Measurements from ENCODE around the gene SYNDIG1.

The SYNDIG1 gene

DNA sequence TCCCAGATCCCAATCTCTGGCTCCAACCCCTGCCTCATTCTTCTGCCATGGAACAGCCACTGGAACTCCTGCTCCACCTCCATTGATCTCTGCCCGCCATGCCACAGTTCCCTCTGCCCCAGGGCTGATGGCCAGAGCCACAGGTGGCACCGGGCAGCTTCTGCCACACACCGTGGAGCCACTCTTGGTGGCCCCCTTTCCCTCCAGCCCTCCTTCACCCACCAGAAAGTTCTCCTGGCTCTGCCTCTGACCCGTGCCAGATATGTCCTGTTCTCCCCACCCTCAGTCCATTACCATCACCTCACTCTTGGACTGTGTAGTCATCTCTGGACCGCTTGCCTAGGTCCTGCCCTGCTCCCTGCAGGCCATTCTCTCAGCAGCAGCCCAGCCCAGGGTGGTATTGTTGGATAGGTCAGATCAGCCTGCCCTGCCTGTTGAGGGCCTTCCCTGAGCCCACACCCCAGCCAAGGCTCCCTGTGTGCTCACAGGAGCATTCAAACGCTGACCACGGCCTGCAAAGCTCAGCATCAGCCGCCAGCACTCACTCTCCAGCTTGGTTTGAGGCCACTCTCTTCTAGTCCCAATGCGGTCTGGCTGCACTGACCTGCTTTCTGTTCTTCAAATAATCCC lies 16.8 kb upstream of the SYNDIG1 start:
- H3K9me3 Mint-ChIP-seq: no peaks in the 10 kb centered on the region
- intact Hi-C loops (cut with micrococcal nuclease): no loop called here
- no peaks in the 10 kb centered on the region for H3K27me3 Mint-ChIP-seq
- no peaks in the 10 kb centered on the region for H3K36me3 Mint-ChIP-seq (ENCODE audit: low read depth)
- H3K4me1 Mint-ChIP-seq (ENCODE audit: low read depth): peaks cover 5% of the 10 kb centered on the region
- H3K27ac Mint-ChIP-seq: no peak overlapping the region
- no peak overlapping the region for H3K4me3 Mint-ChIP-seq

DNA sequence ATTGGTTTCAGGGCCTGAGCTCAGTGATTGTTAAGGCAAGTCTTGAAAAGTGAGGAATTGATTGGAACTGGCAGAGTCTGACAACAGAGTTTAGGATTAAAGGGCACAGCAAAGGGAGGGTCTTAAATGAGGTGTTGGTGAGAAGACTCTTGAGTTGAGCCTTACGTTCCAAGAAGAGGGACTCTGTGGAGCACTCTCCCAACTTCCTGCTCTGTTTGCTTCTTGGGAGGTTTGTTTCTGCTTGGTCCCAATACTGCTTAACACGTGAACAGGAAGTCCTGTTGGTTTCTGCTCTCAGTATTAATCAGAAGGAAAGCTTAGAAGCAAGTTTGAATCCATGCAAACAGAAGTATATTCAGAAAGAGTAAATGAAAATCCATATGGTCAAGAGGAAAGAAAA lies 15.6 kb upstream of the SYNDIG1 start:
- H3K27me3 Mint-ChIP-seq: no peaks in the 10 kb centered on the region
- no peaks in the 10 kb centered on the region for H3K36me3 Mint-ChIP-seq (ENCODE audit: low read depth)
- peaks cover 5% of the 10 kb centered on the region for H3K4me1 Mint-ChIP-seq (ENCODE audit: low read depth)
- no peak overlapping the region for H3K4me3 Mint-ChIP-seq
- H3K9me3 Mint-ChIP-seq: no peaks in the 10 kb centered on the region
- no peak overlapping the region for H3K27ac Mint-ChIP-seq
- intact Hi-C loops (cut with micrococcal nuclease): no loop called here

- peaks cover 5% of the 10 kb centered on the region for H3K4me1 Mint-ChIP-seq (ENCODE audit: low read depth)
- H3K9me3 Mint-ChIP-seq: no peaks in the 10 kb centered on the region
- no peaks in the 10 kb centered on the region for H3K36me3 Mint-ChIP-seq (ENCODE audit: low read depth)
- H3K4me3 Mint-ChIP-seq: no peak overlapping the region
- no peaks in the 10 kb centered on the region for H3K27me3 Mint-ChIP-seq
- H3K27ac Mint-ChIP-seq: no peak overlapping the region
- intact Hi-C loops (cut with micrococcal nuclease): no loop called here
Measured at GRCh38 chr20:24455081-24455480, 14.3 kb upstream of the SYNDIG1 start.

- Mint-ChIP-seq H3K9me3 (no peaks in the 10 kb centered on the region), H3K27me3 (no peaks in the 10 kb centered on the region), H3K36me3 (ENCODE audit: low read depth) (no peaks in the 10 kb centered on the region), H3K4me1 (ENCODE audit: low read depth) (peaks cover 5% of the 10 kb centered on the region), H3K4me3 (no peak overlapping the region), H3K27ac (no peak overlapping the region)
- intact Hi-C loops (cut with micrococcal nuclease): no loop called here
Measured at GRCh38 chr20:24456398-24456781, 13.0 kb upstream of the SYNDIG1 start.

DNA sequence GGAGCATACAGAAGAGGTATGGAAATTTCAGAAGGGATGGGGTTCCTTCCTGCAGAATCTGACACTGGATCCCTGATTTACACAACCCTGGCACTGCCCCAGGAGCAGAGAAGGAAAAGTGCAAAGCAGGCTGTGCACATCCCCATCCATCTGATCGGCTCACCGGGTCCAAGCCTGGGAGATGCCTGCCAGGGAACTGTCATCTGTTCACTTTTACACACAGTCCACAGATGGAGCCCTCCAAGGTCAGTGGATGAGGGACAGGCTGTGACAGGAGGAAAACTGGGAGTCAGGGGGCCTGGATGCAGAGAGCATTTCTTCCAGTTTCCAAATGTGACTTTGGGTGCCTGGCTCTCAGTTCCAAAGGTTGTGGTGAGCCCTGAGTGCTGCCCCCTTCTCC lies 11.0 kb upstream of the SYNDIG1 start:
- H3K27me3 Mint-ChIP-seq: no peaks in the 10 kb centered on the region
- no peak overlapping the region for H3K27ac Mint-ChIP-seq
- H3K9me3 Mint-ChIP-seq: no peaks in the 10 kb centered on the region
- no peak overlapping the region for H3K4me3 Mint-ChIP-seq
- intact Hi-C loops (cut with micrococcal nuclease): no loop called here
- peaks cover 5% of the 10 kb centered on the region for H3K4me1 Mint-ChIP-seq (ENCODE audit: low read depth)
- no peaks in the 10 kb centered on the region for H3K36me3 Mint-ChIP-seq (ENCODE audit: low read depth)

- H3K4me1 Mint-ChIP-seq (ENCODE audit: low read depth): no peaks in the 10 kb centered on the region
- no peak overlapping the region for H3K4me3 Mint-ChIP-seq
- no peak overlapping the region for H3K27ac Mint-ChIP-seq
- intact Hi-C loops (cut with micrococcal nuclease): no loop called here
- no peaks in the 10 kb centered on the region for H3K27me3 Mint-ChIP-seq
- H3K36me3 Mint-ChIP-seq (ENCODE audit: low read depth): no peaks in the 10 kb centered on the region
- H3K9me3 Mint-ChIP-seq: no peaks in the 10 kb centered on the region
Measured at GRCh38 chr20:24459733-24460132, 9.7 kb upstream of the SYNDIG1 start.

- Mint-ChIP-seq H3K36me3 (ENCODE audit: low read depth) (no peaks in the 10 kb centered on the region), H3K4me1 (ENCODE audit: low read depth) (no peaks in the 10 kb centered on the region), H3K9me3 (no peaks in the 10 kb centered on the region), H3K27ac (no peak overlapping the region), H3K4me3 (no peak overlapping the region), H3K27me3 (peaks cover 5% of the 10 kb centered on the region)
- intact Hi-C loops (cut with micrococcal nuclease): no loop called here
Measured at GRCh38 chr20:24460712-24461111, 8.7 kb upstream of the SYNDIG1 start.

GRCh38 chr20:24461848-24462247 lies 7.6 kb upstream of the SYNDIG1 start:
- intact Hi-C loops (cut with micrococcal nuclease): no loop called here
- H3K27ac Mint-ChIP-seq: no peak overlapping the region
- H3K4me1 Mint-ChIP-seq (ENCODE audit: low read depth): no peaks in the 10 kb centered on the region
- no peaks in the 10 kb centered on the region for H3K9me3 Mint-ChIP-seq
- H3K27me3 Mint-ChIP-seq: peaks cover 12% of the 10 kb centered on the region
- H3K36me3 Mint-ChIP-seq (ENCODE audit: low read depth): no peaks in the 10 kb centered on the region
- H3K4me3 Mint-ChIP-seq: no peak overlapping the region

GRCh38 chr20:24462460-24463010 lies 6.9 kb upstream of the SYNDIG1 start:
- Mint-ChIP-seq H3K9me3 (no peaks in the 10 kb centered on the region), H3K4me1 (ENCODE audit: low read depth) (no peaks in the 10 kb centered on the region), H3K27ac (no peak overlapping the region), H3K4me3 (no peak overlapping the region), H3K27me3 (peaks cover 19% of the 10 kb centered on the region), H3K36me3 (ENCODE audit: low read depth) (no peaks in the 10 kb centered on the region)
- intact Hi-C loops (cut with micrococcal nuclease): no loop called here

DNA sequence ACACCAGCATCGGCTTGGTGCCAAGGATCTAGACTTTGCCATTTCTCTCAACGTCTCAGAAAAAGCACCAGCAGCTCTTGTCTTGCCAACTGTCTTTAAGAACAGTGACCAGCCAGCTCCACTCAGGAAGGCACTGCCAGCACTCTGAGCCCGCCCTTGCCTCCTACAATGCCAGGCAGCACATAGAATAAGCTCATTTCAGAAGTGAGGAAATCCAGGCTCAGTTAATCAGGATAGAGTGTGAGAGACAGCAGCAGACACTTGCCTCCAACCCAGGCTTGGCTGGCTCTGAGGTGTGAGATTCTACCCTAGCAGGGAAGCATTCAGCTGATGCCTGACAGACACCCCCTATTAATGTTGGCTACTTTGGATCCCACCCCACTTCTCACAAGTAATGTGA lies 4.3 kb upstream of the SYNDIG1 start:
- intact Hi-C loops (cut with micrococcal nuclease): no loop called here
- Mint-ChIP-seq H3K9me3 (no peaks in the 10 kb centered on the region), H3K36me3 (ENCODE audit: low read depth) (no peaks in the 10 kb centered on the region), H3K27ac (no peak overlapping the region), H3K4me3 (no peak overlapping the region), H3K4me1 (ENCODE audit: low read depth) (peaks cover 5% of the 10 kb centered on the region), H3K27me3 (peaks cover 41% of the 10 kb centered on the region)

- Mint-ChIP-seq H3K9me3 (no peaks in the 10 kb centered on the region), H3K27ac (no peak overlapping the region), H3K4me1 (ENCODE audit: low read depth) (peaks cover 5% of the 10 kb centered on the region), H3K36me3 (ENCODE audit: low read depth) (no peaks in the 10 kb centered on the region), H3K27me3 (peaks cover 47% of the 10 kb centered on the region), H3K4me3 (no peak overlapping the region)
- intact Hi-C loops (cut with micrococcal nuclease): no loop called here
Measured at GRCh38 chr20:24465730-24466129, 3.7 kb upstream of the SYNDIG1 start.

DNA sequence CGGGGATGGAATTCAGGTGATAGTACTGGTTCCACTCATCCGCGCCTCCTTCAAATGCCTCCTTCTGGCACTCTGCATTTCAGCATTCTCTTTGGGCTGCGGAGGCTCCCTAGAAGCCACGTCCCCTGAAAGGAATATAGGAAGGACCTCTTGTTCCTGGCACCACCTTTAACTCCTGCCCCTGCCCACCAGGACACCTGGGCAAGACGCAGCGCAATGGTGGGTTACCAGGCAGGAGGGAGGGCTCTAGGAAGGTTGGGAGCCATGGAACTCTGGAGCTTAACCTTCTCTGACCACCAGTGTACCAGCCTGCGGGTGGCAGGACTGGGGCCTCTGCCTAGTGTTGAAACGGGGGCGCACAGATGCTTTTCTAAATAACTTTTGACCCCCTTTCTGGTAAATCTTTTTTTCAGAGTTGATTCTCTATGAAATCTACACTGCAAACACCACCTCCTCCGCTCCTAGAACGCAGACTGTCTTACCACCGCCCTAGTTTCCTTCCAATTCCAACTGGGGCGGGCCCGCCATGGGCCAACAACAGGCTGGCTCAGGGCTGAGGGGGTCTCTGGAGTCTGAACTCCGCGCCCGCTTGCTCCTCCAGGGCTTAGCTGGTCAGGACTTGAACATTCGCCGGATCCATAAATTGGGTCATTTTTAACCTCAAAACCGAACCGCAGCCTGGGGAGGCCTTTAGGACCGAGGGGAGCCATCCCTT lies 871 bp upstream of the SYNDIG1 start:
- H3K27ac Mint-ChIP-seq: no peak overlapping the region
- no peaks in the 10 kb centered on the region for H3K9me3 Mint-ChIP-seq
- peaks cover 67% of the 10 kb centered on the region for H3K27me3 Mint-ChIP-seq
- H3K4me1 Mint-ChIP-seq (ENCODE audit: low read depth): peaks cover 5% of the 10 kb centered on the region
- no peaks in the 10 kb centered on the region for H3K36me3 Mint-ChIP-seq (ENCODE audit: low read depth)
- H3K4me3 Mint-ChIP-seq: no peak overlapping the region
- intact Hi-C loops (cut with micrococcal nuclease): no loop called here

- peaks cover 5% of the 10 kb centered on the region for H3K4me1 Mint-ChIP-seq (ENCODE audit: low read depth)
- H3K9me3 Mint-ChIP-seq: no peaks in the 10 kb centered on the region
- H3K27ac Mint-ChIP-seq: no peak overlapping the region
- no peak overlapping the region for H3K4me3 Mint-ChIP-seq
- no peaks in the 10 kb centered on the region for H3K36me3 Mint-ChIP-seq (ENCODE audit: low read depth)
- intact Hi-C loops (cut with micrococcal nuclease): no loop called here
- H3K27me3 Mint-ChIP-seq: peaks cover 66% of the 10 kb centered on the region
Measured at GRCh38 chr20:24469894-24470745, 691 bp downstream of the SYNDIG1 start.

All from dendritic cell treated with granulocyte-macrophage colony-stimulating factor and Interleukin-4, amounts not matched to agents 40 ng/mL and 50 ng/mL, for 4 days (primary cell).